Embryonic facial prominence (tissue), 1 donor: ENCODE results near the gene CD164.

Experiments used
- DNase-seq: peaks from one replicate; pipeline ENCODE4 v3.0.0-alpha.2; 2016; ENCODE audit errors: extremely low spot score

Gene CD164

GRCh38 chr6:109381747-109382575, at the start of gene CD164:
Gene CD164 (minus strand): TSS chr6:109382467. CDS start chr6:109382378, 89 bp downstream.
- peak; percentile 85 for DNase-seq

DNA sequence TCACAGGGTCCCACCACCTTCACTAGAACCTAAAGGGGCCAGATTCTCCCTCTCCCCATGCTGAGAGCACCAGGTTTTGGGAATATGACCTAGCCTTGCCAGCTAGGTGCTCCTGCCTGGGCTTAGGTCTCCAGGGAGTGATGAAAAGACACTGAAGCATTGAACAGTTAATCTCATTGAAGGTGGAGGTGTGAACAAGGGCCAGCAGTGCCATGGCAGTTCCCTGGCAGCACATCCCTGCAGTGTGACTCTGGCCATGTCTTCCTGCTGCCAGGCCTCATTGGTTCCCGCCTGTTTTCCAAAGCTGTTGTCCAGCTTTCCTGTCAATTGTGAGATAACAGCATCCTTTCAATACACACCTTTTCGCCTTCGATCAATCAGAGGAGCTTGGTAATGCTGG, 47.2 kb upstream of the CD164 start:
- DNase-seq: no peak

- DNase-seq: peak; percentile 36
These were observed 46.7 kb upstream of the CD164 start for GRCh38 chr6:109428889-109429477.

GRCh38 chr6:109424946-109425345, 42.7 kb upstream of the CD164 start:
- no peak for DNase-seq

DNA sequence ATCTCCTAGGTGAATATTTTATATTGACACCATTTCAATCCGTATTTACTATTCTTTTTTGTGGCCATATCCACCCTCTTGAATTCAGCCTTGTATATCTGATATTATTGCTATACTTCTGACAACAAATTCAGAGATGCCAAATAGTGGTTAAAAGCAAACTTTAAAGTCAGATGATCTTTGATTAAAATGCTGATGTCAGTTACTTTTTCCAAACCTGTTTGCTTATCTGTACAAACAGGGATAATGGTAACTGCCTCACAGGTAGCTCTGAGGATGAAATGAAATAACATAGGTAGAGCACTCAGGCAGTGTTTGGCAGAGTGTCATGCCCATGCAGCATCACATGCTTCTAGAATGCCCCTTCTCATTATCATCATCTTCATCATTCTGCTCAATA, 38.9 kb upstream of the CD164 start:
- DNase-seq: no peak

DNA sequence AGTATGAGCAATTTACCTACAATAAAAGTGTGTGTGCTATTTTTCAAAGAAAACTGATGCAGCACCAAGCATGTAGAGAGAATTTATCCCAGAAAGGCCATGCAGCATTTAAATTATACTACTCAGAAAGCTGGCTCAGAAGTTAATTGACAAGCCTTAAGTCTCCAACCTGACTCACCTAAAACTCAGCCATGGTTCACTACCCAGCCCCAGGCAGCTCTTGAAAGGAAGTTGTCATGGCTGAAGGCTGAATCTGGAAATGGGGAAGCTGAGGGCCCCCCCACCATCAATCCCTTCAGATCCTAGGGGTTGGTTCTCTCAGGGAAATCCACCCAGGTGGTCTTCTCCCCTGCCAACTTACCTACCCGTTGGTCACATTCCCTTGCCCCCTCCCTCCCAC, 38.5 kb upstream of the CD164 start:
- DNase-seq: no peak

DNA sequence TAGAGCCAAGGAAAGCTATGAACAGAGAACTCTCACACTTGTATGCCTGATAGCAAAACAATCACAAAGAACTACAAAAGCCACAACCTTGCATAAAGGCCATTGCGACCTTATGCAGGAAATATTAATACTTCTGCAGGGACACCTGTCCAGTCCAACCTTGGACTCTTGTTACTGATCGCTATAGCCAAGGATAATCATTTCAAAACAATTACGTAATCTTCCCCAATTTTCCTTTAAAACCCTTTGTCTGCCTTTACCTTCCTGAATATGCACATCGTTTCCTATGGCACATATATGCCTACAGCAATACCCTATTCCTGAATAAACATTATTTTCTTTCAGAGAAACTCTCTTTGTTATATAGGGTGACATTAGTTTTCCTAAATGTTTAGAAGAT, 35.4 kb upstream of the CD164 start:
- no peak for DNase-seq

DNA sequence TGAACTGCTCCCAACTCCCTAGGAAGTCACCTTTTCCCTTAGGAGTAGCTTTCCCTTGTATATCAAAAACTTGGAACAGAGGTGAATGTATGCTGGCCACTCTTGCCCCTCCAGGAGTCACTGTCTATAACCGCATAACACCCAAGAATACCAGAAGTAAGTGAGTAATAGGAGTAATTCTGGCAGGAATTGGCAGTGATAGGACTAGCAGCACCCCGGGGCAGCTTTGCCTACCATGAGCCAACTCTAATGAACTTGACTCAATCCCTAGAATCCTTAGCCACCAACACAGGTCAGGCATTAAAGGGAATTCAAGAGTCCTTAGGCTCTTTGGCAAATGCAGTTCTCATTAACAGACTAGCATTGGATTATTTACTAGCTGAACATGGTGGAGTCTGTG, 28.8 kb upstream of the CD164 start:
- DNase-seq: no peak

- no peak for DNase-seq
These were observed 23.9 kb upstream of the CD164 start for GRCh38 chr6:109406196-109406595.

DNA sequence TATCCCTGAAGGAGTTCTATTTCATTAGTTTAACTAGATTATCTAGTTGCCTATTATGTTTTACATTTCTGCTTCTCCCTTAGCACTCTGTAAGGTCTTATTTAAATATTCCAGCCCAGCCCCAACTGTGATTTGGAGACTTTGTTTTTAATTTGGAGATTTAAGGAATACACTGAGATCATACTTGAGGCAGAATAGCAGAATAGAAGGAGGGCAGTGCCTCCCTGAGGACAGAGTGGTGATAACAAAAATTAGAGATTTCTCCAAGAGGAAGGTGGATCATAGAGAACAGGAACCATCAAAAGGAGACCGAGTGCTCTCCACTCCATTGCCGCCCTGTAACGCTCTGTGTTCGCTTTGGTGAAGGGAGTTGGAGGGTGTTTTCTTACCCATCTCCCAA, 14.8 kb upstream of the CD164 start:
- no peak for DNase-seq

DNA sequence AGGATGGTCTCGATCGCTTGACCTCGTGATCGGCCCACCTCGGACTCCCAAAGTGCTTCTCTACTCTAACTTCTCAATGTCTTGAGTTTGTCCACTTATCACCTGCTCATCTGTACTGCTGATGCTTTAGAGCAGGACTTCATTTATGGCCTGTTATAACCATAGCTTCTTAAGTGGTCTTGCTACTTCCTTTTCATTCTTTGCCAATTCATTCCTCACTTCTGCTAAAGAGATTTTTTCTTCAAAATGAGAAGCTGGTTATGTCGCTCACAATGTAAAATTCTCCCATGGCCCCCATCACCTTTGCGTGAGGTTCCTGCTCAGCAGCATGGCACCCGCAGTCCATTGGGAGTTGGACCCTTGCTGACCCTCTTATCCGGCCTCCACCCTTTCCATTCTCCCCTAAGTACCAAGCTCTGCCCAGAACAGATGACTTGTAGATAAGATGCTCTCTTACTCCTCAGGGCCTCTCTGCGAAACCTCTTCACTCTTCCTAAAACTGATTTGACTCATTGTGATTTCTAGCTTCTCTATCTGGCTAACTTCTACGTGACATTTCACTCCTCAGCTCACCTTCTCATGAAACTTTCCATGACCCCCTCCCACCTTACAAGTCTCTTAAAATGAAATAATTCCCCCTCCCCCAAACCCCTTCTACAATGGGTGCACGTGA, 13.9 kb upstream of the CD164 start:
- DNase-seq: no peak

- no peak for DNase-seq
These were observed 11.6 kb upstream of the CD164 start for GRCh38 chr6:109393886-109394281.

- DNase-seq: no peak
These were observed 11.1 kb upstream of the CD164 start for GRCh38 chr6:109393157-109393885.

DNA sequence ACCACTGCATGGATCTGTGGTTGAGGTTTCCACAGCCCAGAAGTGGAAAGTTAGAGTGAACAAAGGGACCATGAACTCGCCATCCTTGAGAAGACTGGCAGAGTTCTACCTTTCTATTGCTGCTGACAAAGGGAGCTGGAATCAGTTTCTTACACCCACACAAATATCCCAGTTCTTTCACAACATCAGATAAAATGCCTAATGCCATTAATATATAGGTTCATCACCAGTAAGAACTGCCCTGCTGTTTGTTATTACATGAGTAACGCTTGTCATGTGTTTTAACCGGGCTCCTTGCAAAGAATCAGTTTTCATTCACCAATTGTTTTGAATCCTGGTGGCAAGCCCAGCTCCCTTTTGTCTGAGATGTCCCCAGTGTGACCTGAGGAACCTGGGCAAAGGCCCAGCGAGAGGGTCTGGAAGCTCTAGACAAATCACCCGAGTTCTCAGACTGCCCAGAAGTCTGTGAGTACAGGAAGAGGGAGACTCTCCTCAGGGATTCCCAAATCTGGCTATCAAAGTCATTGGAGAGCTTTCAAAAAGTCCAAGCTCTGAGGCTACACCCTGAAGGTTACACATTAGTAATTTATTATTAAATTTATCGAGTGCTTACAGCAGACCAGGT, 7.5 kb upstream of the CD164 start:
- no peak for DNase-seq

GRCh38 chr6:109388265-109388664, 6.0 kb upstream of the CD164 start:
- DNase-seq: no peak

DNA sequence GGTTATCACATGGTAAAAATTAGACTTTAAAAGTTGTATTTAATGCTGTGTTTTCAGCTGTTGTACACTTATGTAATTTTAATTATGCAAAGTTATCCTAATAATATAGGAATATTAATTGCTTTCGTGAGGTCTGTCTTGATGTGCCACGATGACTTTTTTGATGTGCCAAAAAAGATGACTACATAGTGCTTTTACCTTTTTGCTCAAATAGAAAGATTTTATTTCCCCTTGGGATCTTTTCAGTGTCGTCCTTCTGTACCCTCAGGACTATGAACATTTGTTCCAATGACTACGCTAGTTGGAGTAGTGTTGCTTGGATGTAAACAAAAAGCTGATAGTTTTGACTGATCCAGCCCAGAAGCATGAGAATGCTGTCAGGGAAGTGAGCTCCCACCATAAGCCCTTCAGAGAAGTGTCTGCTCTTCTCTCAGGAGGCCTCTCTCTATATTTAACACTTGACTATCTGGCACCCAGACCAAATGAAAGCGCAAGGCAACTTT, 1.2 kb upstream of the CD164 start:
- DNase-seq: no peak

GRCh38 chr6:109382576-109383437, 540 bp upstream of the CD164 start:
- peak; percentile 84 for DNase-seq

DNA sequence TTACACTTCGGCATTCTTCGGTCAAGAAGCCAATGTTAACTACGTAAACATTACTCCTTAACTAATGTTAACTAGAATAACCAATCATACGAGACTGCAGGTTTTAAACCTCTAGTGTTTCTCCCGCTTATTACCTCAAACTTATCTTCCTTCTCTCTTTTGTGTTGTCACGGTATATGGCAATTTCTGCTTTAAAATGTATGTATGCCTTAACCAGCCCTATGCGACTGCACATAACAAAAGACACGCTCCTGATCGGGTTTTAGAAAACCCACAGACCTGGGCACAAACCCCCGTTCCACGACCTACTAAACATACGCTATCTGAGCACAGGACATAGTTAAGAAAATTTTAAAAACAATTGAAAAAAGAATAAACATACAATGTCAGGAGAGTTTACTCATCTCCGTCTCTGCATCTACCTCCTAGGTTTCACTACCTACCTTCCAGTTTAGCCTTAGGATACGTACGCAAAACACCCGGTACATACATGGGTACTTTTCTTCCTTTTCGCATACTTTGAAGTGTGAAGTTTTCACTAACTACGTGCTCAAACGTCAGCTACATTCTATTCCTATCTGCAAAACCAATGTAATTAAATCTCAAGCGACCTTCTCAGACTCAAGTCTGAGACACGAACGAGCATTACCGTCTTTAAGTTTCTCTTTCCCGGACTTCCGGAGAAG, 1.1 kb downstream of the CD164 start:
- peak; percentile 23 for DNase-seq

GRCh38 chr6:109379711-109380110, 2.6 kb downstream of the CD164 start:
- no peak for DNase-seq

GRCh38 chr6:109377717-109378116, 4.5 kb downstream of the CD164 start:
- DNase-seq: no peak
